Iris pigment epithelial cell (primary cell): ENCODE results near the gene ZNF408.
A peak's percentile ranks its signal among the peaks of the same experiment; 100 is the strongest.

Experiments
- DNase-seq: peaks from one replicate; pipeline ENCODE4 v3.0.0-alpha.2; 2011; ENCODE audit warnings: low read depth

Gene ZNF408

DNA sequence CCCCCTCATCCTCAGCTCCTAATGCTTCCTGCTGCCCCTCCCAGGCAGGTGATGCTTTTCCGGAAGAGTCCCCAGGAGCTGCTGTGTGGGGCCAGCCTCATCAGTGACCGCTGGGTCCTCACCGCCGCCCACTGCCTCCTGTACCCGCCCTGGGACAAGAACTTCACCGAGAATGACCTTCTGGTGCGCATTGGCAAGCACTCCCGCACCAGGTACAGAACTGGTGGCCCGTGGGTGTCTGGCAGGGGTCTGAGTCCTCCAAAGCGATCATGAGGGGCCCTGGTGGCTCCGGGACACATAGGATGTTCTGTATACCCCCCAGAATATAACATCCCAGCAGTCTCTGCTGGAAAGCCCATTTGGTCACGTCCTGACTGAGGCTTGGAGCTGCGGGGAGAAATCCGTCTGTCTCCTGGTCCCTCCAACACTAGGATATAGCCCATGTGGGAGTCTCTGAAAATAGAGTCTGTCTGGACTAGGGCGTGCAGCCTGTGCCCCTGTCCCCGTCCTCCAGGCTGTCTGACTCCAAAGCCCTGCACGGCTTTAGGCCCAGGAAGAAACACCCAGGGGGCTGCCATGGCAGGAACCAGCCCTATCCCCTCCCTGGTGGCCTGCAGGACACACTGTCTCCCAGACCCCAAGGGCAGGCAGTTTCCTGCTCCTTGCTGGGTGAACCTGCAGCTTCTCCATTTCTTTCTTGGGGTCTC lies 27.3 kb downstream of the ZNF408 start:
- DNase-seq: no peak

- no peak for DNase-seq
These were observed 27.8 kb downstream of the ZNF408 start for GRCh38 chr11:46728659-46729040.

- DNase-seq: peak; percentile 31
These were observed 28.5 kb downstream of the ZNF408 start for GRCh38 chr11:46729110-46730027.

DNA sequence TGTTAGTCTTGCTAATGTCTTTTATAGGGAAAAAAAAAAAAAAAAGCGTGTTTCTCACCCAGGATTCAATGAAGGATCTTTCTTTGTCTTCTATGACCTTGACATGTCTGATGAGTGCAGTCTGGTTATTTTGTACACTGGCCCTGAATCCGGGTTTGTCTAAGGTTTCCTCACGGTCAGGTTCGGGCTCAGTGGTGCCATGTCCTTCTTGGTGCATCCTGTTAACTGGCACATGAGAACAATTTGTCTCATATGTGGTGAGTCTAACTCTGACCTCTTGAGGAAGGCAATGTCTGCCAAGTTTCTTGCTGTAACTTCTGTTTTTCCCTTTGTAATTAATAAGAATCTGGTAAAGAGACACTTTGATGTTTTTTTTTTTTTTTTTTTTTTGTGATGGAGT lies 30.7 kb downstream of the ZNF408 start:
- DNase-seq: no peak

DNA sequence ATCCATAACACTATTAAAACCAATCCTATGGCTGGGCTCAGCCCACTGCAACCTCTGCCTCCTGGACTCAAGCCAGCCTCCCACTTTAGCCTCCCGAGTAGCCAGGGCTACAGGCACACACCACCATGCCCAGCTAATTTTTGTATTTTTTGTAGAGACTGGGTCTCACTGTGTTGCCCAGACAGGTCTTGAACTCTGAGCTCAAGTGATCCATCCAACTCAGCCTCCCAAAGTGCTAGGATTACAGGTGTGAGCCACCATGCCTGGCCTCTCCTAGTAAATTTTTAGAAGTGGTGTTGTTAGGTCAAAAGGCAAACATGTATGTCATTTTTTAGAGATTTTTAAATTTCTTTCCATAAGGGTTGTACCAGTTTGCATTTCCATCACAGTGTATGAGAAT lies 32.4 kb downstream of the ZNF408 start:
- DNase-seq: no peak

- DNase-seq: no peak
These were observed 35.3 kb downstream of the ZNF408 start for GRCh38 chr11:46736146-46736545.

DNA sequence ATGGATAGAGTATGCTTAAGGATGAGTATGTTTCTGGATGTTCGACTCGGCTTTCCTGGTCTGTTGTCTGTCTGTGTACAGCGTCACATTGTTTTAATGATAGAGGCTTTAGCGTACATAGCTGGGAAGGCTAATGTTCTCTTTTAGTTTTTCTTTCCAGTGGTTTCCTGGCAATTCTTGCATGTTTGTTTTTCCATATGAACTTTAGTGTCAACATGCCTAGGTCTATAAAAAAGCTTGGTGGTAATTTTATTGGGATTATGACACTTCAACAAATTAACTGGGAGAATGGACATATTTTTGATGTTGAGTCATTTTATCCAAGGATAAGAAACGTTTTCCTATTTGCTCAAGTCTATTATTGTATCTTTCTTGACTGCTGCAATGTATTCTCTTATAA lies 35.8 kb downstream of the ZNF408 start:
- DNase-seq: no peak

- no peak for DNase-seq
These were observed 36.9 kb downstream of the ZNF408 start for GRCh38 chr11:46737699-46738098.

DNA sequence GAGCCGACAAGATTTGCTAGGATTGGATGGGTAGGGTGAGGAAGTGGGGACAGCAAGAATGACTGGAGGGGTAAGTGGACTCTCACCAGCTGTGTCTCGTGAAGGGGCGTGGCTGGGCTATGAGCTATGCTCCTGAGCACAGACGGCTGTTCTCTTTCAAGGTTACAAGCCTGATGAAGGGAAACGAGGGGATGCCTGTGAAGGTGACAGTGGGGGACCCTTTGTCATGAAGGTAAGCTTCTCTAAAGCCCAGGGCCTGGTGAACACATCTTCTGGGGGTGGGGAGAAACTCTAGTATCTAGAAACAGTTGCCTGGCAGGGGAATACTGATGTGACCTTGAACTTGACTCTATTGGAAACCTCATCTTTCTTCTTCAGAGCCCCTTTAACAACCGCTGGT lies 38.1 kb downstream of the ZNF408 start:
- DNase-seq: no peak

DNA sequence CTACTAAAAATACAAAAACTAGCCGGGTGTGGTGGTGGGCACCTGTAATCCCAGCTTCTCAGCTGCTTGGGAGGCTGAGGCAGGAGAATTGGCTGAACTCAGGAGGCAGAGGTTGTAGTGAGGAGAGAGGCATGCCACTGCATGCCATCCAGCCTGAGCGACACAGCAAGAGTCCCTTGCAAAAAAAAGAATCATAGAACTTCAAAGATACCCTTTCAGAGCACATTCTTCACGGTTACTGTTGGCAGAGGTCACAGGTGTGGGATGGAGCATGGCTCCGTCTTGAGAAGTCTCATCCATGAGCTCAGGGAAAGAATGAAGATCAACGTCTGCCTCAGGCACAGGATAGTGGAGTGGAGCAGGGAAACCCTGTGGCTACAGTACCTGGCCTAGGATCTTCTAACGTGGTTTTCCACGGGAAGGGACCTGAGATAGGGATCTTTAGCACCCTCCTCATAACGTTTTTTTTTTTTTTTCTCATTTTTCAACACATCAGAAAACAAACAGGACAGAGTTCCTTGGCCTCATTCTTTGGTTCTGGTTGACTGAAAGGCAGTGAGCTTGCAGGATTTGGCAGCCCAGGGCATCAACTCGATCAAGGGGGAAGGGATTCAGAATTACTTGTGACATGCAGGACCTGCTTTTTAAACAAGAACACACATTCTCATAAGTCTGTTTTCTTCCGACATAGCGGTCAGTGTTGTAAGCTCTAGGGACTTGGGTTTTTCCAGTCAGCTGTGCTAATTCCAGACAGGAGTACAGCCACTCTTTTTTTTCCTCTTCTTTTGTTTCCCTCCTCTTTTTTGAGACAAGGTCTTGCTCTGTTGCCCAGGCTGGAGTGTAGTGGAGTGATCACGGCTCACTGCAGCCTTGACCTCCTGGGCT lies 41.0 kb downstream of the ZNF408 start:
- DNase-seq: no peak

- no peak for DNase-seq
These were observed 42.2 kb downstream of the ZNF408 start for GRCh38 chr11:46743043-46743442.

- no peak for DNase-seq
These were observed 43.0 kb downstream of the ZNF408 start for GRCh38 chr11:46743693-46744339.

GRCh38 chr11:46745328-46745727 lies 44.5 kb downstream of the ZNF408 start:
- no peak for DNase-seq

GRCh38 chr11:46745995-46746394 lies 45.2 kb downstream of the ZNF408 start:
- no peak for DNase-seq

- no peak for DNase-seq
These were observed 46.3 kb downstream of the ZNF408 start for GRCh38 chr11:46747150-46747549.
